Neutrophil (primary cell): ENCODE results near the gene DLGAP3.
"Not testable (repeated sequence)": the region's sequence is repeated elsewhere in the genome, so short reads cannot be mapped to it uniquely, and the experiment has no call there.

Source experiments
- H3K27ac ChIP-seq: fragments of 200-600 bp; sonication (generic); 2 replicates; pipeline ENCODE4 v1.5.1; 2016; ENCODE audit warnings: mild to moderate bottlenecking, moderate library complexity
- H3K27me3 ChIP-seq: fragments of 200-600 bp; sonication (generic); 2 replicates; pipeline ENCODE4 v1.6.0; 2016; ENCODE audit warnings: mild to moderate bottlenecking
- H3K36me3 ChIP-seq: fragments of 200-600 bp; sonication (generic); 2 replicates; pipeline ENCODE4 v1.5.1; 2017
- H3K4me1 ChIP-seq, 2 experiments: fragments of 200-600 bp in 1 of 2; sonication (generic) in 1 of 2; 1 replicate in 1 of 2; 2 replicates in 1 of 2; pipeline versions ENCODE4 v1.5.1 to v1.6.1; 2013 to 2016; ENCODE audit warnings: low read depth in 1 of 2, low read length in 1 of 2, mild to moderate bottlenecking in 1 of 2, moderate library complexity in 1 of 2; ENCODE audit not compliant: control insufficient read depth in 1 of 2, insufficient read depth in 1 of 2
- H3K4me3 ChIP-seq, 2 experiments: fragments of 200-600 bp in 1 of 2; sonication (generic) in 1 of 2; 1 replicate in 1 of 2; 2 replicates in 1 of 2; pipeline ENCODE4 v1.5.1; 2013 to 2016; ENCODE audit warnings: low read depth in 1 of 2, low read length in 1 of 2, mild to moderate bottlenecking in 1 of 2, moderate library complexity in 1 of 2
- H3K9me3 ChIP-seq: fragments of 200-600 bp; sonication (generic); 2 replicates; pipeline ENCODE4 v1.5.1; 2016
- CTCF ChIP-seq: fragments of 200-600 bp; sonication (generic); IDR thresholded peaks from 2 replicates; pipeline ENCODE4 v1.5.1; 2016; ENCODE audit warnings: antibody characterized with exemption

Gene DLGAP3

GRCh38 chr1:34946211-34946610, 16.8 kb upstream of the DLGAP3 start:
- Histone ChIP-seq H3K4me3 (no peak overlapping the region), H3K27ac (no peak overlapping the region), H3K27me3 (peaks cover 68% of the 10 kb centered on the region), H3K9me3 (no peaks in the 10 kb centered on the region), H3K36me3 (no peaks in the 10 kb centered on the region), H3K4me1 (no peaks in the 10 kb centered on the region)
- no peak for TF ChIP-seq CTCF

- H3K4me1 ChIP-seq, H3K4me3 ChIP-seq, H3K9me3 ChIP-seq, H3K27ac ChIP-seq, H3K36me3 ChIP-seq: not testable (repeated sequence)
- H3K27me3 ChIP-seq: peaks cover 96% of the 10 kb centered on the region
These were observed 12.3 kb upstream of the DLGAP3 start for GRCh38 chr1:34941798-34942197.

GRCh38 chr1:34930702-34931071, 1.2 kb upstream of the DLGAP3 start:
- no peak overlapping the region for H3K27ac ChIP-seq
- H3K27me3 ChIP-seq: peaks cover 99% of the 10 kb centered on the region
- no peak for TF ChIP-seq CTCF
- peaks cover 0 to 7% of the 10 kb centered on the region in 2 experiments for H3K4me1 ChIP-seq
- no peaks in the 10 kb centered on the region for H3K36me3 ChIP-seq
- no peaks in the 10 kb centered on the region for H3K9me3 ChIP-seq
- H3K4me3 ChIP-seq: no peak overlapping the region

- H3K27ac ChIP-seq: no peak overlapping the region
- peaks cover 99% of the 10 kb centered on the region for H3K27me3 ChIP-seq
- no peak overlapping the region for H3K4me3 ChIP-seq
These were observed 627 bp upstream of the DLGAP3 start for GRCh38 chr1:34929853-34930701.

GRCh38 chr1:34928699-34929496, 552 bp downstream of the DLGAP3 start:
- Histone ChIP-seq H3K36me3 (no peaks in the 10 kb centered on the region), H3K9me3 (no peaks in the 10 kb centered on the region), H3K27ac (no peak overlapping the region), H3K4me1 (peaks cover 0 to 7% of the 10 kb centered on the region in 2 experiments), H3K4me3 (no peak overlapping the region), H3K27me3 (peaks cover 99% of the 10 kb centered on the region)
- no peak for TF ChIP-seq CTCF

More at GRCh38 chr1:34929853-34930701, 627 bp upstream of the DLGAP3 start:
- no peaks in the 10 kb centered on the region for H3K36me3 ChIP-seq
- peaks cover 0 to 7% of the 10 kb centered on the region in 2 experiments for H3K4me1 ChIP-seq
- no peaks in the 10 kb centered on the region for H3K9me3 ChIP-seq
- TF ChIP-seq CTCF: no peak
